Fibroblast of peridontal ligament (primary cell): ENCODE data around the gene BCL6.

Experiments used
- DNase-seq: peaks from one replicate; pipeline ENCODE4 v3.0.0-alpha.2; 2010; ENCODE audit errors: extremely low read depth

Gene BCL6

GRCh38 chr3:187762792-187763191 is 17.5 kb upstream of the BCL6 start:
- no peak for DNase-seq

GRCh38 chr3:187759601-187760000 is 14.3 kb upstream of the BCL6 start:
- peak; percentile 48 for DNase-seq

GRCh38 chr3:187758318-187758955 is 13.2 kb upstream of the BCL6 start:
- no peak for DNase-seq

- no peak for DNase-seq
Observed at GRCh38 chr3:187753516-187753915, 8.2 kb upstream of the BCL6 start.

GRCh38 chr3:187750513-187751123 is 5.3 kb upstream of the BCL6 start:
- DNase-seq = no peak

GRCh38 chr3:187750006-187750512 is 4.8 kb upstream of the BCL6 start:
- DNase-seq = peak; percentile 20

- DNase-seq = peak; percentile 87
Observed at GRCh38 chr3:187748050-187748481, 2.8 kb upstream of the BCL6 start.

- DNase-seq = no peak
Observed at GRCh38 chr3:187747506-187747905, 2.2 kb upstream of the BCL6 start.

GRCh38 chr3:187746442-187747281 is 1.4 kb upstream of the BCL6 start:
- DNase-seq = peak; percentile 65

- peak; percentile 62 for DNase-seq
Observed at GRCh38 chr3:187746059-187746441, 782 bp upstream of the BCL6 start.

GRCh38 chr3:187744169-187745151 is 808 bp downstream of the BCL6 start:
- DNase-seq = peak; percentile 64

- peak; percentile 68 for DNase-seq
Observed at GRCh38 chr3:187743195-187744141, 1.8 kb downstream of the BCL6 start.

GRCh38 chr3:187742351-187743171 is 2.7 kb downstream of the BCL6 start:
- peak; percentile 33 for DNase-seq

GRCh38 chr3:187741403-187742350 is 3.6 kb downstream of the BCL6 start:
- DNase-seq = peak; percentile 89

- peak; percentile 95 for DNase-seq
Observed at GRCh38 chr3:187740421-187741399, 4.6 kb downstream of the BCL6 start.

- DNase-seq = peak; percentile 91
Observed at GRCh38 chr3:187739561-187740332, 5.5 kb downstream of the BCL6 start.
